ENCODE data around the gene CNDP2.
"Not testable (repeated sequence)": the region's sequence is repeated elsewhere in the genome, so short reads cannot be mapped to it uniquely, and the experiment has no call there.

The CNDP2 gene

DNA sequence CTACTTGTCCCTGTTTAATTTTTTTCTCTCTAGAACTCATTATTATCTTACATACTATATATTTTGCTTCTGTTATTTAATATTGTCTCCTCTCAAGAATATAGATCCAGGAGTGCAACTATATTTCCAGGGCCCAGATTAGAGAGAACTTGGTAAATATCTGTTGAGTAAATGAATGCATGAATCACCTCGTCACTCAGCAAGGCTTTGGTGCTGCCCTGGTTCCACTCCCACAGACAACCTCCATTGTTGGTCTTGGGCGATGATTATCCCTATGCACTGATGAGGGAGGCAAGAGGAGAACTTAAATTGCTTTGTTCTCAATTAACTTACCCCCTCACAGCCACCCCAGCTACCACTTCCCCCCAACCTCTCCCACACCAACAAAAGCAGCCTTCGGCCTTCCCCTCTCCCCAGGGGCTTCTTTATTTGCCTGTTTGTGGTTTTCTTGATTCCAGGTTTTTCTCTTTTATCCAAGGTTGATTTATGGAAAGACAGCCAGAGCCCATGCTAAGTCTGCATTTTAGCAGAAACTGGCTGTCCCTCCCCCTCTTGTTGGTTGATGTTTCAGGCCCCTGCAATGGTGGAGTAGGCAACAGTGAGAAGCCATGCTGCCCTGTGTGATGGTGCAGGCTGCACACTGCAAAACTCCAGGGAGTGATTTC lies 22.1 kb upstream of the CNDP2 start:
- no peak for FAIRE-seq

DNA sequence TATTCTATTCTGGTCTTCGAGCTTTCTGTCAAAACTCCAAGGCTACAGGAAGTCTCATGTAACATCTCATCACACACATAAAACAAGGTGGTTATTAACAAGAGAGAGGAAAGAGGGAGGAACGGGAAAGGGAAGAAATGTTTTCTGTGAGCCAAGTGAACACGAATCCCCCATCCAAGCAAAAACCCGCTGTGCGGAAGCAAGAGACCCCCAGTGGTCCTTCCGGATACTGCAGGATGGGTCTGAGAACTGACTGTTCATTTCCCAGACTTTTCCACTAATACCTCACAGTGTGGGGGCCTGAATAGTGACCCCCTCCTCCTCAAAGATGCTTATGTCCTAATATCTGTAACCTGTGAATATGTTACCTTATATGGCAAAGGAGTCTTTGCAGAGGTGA lies 20.0 kb upstream of the CNDP2 start:
- FAIRE-seq, result no peak

DNA sequence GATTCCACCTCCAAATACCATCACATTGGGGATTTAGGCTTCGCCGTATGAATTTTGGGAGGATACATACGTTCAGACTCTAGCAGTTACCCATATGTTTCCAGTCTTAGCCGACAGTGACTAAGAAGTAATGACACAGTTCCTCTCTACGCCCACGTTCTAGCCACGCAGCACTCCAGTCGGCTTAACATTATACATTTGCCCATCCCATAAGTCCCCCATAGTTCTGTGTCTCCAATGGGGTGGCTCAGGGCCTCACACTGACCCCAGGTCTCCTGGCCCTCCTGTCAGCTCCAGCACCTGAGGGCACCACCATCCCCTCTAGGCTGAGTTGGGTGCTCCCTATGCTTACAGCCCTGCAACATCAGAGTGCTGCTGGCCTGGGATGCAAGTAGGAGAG lies 18.4 kb upstream of the CNDP2 start:
- no peak for FAIRE-seq

DNA sequence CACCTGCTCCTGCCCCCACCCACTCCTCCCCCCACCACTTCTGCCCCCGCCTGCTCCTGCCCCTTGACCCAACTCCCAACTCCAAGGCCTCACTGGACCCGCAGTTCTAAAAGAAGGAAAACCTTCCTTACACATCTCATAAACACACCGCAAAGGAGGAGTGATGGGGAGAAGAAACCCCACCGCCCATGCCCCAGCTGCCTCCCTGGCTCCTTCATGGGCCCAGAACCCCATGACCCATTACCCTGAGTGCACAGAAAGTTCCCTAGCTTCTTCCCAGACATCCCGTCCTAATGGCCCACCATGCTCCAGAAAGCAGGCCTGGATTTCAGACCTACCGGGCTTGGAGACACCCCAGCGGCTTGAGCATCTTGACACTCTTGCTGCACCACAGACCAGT lies 17.8 kb upstream of the CNDP2 start:
- no peak for FAIRE-seq

DNA sequence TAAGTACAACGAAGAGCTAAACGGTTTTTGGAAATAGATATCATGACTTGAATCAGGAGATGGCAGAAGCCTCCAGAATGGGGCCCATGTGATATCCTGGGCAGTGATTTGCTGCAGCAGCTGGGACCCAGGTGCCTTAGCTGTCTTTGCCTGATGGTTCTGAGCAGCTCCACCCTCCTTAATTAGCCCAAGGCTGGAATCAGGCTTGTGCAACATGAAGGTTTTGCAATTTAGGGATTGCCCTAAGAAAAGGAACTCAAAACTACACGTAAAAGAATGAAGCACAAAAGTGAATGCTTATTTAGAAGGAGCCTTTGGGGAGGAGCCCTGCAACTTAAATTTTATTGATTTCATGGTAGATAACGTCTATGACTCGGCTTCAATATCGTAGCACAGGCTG lies 17.3 kb upstream of the CNDP2 start:
- no peak for FAIRE-seq

DNA sequence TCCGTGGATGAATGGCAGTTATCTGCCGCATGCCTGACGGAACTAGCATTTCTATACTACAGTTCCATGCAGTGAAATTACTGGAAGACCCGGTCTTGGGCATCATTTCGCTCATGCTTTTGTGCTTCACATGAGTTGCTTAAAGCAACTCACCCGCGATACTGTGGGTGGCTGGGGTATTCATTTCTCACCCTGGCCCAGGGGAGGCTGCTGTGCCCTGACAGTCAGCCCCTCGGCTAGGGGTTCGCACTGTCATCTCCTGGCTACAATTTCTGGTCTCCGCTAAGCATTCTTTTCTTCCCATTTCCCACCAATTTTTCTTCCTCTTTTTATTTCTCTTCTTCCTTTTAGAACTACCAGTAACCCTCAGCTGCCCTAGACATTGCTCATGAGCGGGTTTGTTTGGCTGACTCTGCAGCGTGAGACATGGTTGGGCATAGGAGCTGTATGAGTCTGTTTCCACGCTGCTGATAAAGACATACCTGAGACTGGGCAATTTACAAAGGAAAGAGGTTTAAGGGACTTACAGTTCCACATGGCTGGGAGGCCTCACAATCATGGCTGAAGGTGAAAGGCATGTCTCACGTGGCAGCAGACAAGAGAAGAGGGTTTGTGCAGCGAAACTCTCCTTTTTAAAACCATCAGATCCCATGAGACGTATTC lies 16.5 kb upstream of the CNDP2 start:
- FAIRE-seq, result no peak

DNA sequence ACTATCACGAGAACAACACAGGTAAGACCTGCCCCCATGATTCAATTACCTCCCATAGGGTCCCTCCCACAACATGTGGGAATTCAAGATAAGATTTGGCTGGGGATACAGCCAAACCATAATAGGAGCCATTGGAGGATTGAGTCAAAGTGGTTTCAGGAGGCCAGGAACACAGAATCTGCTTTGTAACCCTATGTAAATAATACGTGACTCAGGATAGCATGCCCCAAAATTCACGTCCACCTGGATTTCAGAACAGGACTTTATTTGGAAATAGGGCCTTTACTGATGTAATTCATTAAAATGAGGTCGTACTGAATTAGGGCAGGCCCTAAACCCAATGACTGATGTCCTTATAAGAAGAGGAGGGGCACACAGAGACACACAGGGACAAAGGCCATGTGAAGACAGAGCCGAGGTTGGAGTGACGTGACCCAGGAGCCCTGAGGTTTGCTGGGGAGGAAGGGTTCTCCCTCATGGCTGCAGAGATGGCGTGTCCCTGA lies 16.0 kb upstream of the CNDP2 start:
- no peak for FAIRE-seq

DNA sequence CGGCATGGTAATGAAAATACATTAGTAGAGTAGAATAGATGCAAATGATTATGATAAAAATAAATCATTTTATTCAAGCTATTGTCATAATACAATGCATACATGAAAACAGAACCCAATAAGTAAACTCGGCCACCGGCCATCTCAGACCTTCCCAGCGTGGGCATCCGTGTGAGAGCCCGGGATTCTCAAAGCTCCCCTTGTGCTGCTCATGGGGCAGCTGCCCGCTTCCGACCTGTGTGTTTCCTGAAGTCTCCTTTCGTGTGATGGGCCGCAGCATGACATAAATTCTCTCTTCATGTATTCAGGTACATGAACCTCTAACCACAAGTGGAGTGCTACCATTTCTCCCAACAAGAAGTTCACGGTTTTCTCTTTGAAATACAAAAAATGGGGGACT lies 13.5 kb upstream of the CNDP2 start:
- FAIRE-seq, result no peak

DNA sequence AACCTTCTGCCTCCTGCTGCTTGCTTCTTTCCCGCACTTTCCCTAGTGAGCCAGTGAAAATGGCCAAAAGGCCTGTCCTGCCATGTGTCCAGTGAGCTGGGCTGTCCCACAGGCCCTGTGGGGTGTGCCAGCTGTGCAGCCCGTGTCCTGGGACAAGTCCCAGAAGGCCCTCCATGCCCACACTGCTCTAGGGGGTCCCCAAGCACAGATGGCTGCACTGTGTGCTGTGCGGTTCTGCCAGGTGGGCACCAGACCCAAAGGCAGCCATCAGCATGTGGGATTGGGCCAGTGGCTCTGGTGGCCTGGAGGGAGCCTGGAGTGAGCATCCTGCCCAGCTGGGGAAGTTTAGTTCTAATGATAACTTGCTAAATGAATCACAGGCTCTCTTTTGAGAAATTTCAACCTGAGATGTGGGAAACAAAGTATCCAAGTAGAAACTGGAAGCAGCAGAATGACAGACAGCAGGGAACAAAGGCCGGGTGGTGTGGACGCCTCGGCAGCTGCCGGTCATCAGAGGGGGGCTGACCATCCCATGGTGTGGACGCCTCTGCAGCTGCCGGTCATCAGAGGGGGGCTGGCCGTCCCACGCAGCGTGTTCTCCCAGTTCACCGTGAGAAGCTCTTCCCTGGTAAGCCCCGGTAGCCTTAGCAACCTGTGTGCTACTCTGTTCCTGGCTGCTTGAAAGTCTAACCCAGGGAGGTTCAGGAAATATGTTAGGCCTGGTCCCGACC lies 9.9 kb upstream of the CNDP2 start:
- no peak for FAIRE-seq

DNA sequence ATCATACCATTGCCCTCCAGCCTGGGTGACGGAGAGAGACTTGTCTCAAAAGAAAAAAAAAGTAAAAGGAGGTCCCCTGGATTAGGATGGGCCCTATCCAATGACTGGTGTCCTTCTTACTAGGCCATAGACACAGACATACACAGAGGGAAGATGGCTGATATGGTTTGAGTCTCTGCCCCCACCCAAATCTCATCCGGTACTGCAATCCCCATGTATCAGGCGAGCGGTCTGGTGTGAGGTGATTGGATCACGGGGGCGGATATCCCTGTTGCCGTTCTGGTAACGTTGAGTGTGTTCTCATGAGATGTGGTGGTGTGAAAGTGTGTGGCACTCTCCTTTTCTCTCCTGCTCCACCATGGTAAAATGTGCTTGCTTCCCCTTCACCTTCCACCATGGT lies 7.8 kb upstream of the CNDP2 start:
- FAIRE-seq, result no peak

DNA sequence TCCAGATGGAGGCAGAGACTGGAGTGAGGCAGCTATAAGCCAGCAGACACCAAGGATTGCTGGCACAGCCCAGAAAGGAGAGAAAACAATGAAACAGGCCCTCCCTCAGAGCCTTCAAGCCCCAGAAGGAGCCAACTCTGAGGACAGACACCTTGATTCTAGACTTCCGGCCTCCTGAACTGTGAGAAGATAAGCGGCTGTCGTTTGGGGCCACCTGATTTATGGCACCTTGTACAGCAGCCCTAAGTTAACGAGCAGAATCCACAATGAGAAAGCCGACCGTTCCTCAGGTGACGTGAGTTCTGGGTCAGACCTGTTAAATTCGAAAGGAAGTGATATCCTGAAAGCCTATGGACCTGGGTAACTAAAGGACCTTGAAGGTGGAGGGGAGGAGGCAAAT lies 7.3 kb upstream of the CNDP2 start:
- FAIRE-seq, result no peak

DNA sequence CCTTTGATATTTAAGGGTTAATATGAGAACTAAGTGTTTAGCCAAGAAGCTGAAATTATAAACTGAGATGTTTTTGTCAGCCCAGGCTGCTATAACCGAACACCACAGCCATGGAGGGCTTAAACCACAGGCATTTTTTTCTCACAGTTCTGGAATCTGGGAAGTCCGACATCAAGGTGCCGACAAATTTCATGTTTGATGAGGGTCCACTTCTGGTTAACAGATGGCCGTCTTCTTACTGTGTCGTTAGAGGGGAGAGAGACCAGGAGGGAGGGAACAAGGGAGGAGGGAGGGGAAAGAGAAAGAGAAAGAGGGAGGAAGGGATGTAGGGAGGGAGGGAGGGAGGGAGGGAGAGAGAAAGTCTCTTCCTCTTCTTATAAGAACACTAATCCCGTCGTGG lies 6.5 kb upstream of the CNDP2 start:
- FAIRE-seq, result no peak

DNA sequence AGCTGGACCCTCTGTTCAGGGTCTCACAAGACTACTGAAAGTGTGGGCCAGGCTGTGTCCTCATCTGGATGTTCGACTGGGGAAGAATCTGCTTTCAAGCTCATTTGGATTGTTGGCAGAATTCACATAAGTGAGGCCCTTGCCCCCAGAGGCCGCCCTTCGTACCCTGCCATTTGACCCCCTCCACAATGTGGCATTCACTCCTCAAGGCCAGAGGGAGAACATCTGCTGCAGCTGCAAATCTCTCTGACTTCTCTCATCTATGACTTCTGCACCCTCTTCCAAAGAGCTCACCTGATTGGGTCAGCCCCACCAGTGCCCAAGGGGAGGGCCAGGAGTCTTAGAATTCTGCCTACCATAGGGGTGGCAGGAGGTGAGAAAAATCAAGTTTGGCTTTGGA lies 3.9 kb upstream of the CNDP2 start:
- FAIRE-seq, result no peak

DNA sequence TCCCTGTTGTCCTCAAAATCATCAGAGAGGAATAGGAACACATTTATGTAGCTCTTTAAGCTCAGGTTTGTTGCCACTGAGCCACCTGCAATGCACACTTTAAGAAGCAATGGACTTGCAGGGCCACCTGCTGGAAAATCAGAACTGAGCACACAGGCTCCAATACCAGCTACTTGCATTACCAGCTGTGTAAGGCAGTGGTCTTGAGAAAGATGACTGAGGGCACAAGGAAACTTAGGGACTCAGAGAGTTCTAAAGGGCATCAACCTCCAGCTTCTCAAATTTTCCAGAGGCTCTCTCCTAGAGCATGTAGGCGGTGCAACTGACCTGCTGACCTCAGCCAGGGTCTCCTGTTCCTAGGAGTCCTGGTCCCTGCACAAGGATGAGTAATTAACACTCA lies 2.5 kb upstream of the CNDP2 start:
- FAIRE-seq, result no peak

DNA sequence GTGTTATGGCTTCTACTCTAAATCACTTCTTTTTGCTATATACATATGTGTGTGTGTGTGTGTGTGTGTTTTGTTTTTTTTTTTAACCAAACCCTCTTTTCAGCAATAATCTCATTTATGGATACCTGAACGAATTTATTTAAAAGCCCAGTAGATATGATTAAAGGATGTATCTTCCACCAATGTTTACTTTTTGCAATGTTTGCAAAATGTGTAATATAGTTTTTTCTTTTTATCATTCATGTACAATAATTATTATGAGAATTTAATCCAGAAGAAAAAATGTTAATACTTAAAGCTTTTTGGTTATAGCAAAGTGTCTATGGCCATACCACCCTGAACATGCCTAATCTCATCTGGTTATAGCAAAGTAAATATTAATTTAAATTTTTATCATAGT lies 1.6 kb upstream of the CNDP2 start:
- FAIRE-seq, result no peak

DNA sequence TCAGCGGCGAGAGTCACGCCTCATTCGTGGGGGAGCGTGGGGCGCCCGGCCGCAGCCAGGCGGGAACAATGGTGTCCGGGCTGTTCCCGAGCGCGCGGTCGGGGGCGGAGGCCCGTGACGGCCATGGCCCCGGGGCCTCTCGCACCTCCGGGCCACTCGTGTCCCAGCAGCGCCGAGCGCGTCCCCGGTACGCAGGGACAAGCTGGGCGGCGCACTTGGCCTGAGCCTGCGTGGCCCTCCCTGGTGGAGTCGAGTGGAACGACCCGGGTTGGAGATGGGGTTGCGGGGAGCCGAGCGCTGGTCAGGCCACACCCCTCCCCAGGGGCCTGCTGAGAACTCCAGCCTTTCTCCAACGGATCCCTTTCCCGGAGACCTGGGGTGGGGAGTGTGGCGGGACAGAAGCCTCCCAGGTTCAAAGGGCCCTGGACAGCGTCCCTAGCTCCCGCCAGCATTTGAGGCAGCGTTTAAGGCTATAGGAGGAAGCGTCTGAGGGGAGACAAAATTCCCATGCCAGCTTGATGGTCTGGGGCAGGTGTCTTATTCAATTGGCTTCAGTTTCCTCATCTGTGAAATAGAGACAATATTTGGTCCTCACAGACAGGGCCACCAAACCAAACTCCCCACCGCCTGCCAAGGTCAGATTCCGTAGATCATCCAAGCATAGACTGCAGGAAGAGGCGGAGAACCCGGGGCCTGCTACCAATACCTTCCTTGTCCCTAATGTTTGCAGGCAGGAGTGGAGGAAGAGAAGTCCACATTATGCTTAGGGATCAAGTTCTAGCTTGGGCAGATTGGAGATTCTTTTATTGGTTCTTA lies 553 bp downstream of the CNDP2 start:
- no peak for FAIRE-seq

DNA sequence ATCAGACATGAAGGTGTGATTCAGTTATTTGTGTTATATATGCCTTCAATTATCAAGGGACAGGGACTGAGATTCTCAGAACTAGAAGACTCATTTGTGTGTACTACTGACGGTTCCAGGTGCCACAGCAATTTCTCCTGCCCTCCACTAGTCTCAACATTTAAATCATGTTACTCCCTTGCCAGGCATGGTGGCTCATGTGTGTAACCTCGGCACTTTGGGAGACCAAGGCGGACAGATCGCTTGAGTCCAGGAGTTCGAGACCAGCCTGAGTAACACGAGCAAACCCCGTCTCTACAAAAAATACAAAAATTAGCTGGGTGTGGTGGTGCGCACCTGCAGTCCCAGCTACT lies 1.1 kb downstream of the CNDP2 start:
- no peak for FAIRE-seq

DNA sequence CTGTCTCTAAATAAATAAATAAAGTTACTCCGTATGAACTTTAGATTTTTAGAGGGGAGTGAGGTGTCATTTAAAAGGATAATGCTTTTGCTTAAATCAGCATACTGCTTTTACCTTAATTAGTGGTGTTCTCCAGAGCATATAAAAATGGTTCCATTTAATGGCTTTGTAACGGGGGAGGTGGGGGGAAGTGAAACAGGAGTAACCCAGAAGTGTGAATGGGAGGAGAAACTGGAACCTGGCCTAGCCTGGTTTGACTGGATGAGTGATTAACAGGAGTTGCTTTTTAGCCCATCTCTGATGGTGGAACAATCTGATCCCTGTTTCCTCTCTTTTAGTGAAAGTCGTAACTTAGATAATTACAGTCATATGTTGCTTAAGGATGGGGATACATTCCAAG lies 1.6 kb downstream of the CNDP2 start:
- no peak for FAIRE-seq

DNA sequence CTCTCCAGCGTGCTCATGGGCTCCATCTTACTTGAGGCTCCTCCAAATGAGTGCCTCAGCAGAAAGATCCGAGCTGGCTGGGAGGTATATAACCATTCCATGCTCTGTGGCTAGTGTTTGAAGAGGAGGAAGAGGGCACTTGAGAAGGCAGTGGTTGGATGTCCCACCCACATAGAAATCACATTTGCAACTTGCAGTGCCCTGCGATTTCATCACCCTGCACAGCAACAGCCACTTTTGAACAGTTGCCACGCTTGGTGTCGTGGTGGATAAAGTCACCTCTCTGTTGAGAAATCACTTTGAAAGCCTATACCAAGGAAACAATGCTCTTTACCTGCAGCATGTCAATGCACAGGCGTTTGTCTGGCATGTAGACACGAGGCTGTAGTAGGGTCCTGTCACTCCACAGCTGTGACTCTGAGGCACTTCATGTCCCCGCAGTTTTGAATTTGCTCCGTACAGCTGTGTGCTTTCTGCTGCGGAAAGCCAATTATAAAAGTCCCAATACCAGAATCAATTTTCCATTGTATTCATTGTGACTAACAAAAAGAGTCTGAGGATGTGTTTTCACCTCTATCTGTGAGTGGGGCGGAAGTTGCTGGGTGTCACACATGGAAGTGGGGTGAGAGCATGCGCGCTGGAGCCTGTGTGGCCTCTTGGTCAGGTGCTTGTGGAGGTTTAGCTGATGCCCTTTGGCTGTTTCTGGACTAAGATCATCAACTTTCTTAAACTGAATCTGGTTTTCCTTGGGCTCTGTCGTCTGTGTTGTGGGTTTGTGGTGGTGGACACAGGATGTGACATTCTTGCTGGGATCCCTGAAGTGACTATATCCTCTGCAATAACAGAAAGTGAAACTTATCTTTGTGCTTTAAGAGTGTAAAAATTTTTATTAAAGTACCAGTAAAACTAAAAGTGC lies 2.8 kb downstream of the CNDP2 start:
- no peak for FAIRE-seq

DNA sequence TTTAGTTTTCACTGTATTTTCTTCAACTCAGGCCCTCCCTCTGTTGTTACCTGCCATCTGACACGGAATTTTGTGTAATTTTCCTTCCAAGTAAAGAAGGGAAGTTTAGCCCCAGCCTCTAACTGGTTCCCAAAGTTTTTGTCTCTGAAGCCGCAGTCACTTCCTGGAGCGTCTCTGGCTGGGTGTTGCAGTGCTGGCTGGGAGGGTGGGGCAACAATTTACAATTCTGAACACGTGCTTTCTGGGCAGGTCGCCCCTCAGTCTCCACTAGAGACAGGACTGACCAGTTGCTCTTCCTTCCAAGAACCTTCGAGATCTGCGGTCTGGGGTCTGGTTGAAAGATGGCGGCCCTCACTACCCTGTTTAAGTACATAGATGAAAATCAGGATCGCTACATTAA lies 3.5 kb downstream of the CNDP2 start:
- FAIRE-seq, result no peak

DNA sequence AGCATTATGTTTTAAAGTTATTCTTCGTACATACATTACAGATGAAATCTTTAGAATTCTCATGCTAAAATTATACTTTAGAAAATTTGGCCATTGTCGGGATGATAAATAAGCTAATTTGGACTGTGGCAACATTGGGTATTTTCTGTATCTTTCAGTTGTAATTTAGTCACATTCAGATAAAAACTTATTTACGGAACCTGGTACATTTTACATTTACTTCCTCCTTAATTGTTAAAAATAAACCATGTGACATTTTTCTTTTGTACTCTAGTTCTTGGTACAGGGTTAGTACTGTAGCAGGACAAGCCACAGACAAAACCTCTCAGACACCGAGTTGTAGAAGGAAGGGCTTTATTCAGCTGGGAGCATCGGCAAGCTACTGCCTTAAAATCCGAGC lies 4.2 kb downstream of the CNDP2 start:
- no peak for FAIRE-seq

DNA sequence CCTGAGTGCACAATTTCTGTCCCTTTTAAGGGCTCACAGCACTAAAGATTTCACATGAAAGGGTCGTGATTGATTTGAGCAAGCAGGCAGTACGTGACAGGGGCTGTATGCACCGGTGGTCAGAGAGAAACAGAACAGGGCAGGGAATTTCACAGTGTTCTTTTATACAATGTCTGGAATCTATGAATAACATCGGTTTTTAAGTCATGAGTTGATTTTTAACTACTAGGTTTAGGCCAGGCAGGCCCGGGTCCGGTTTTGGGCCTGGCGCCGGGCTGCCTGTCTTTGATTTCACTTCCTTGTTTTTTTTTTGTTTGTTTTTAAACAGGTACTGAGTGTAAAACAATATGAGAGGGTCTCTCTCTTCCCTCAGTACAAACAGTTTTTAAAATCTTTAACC lies 4.6 kb downstream of the CNDP2 start:
- not testable (repeated sequence) for FAIRE-seq

Measured in G401.6 (cell line).